Upper lobe of left lung (tissue), 4 donors: Measurements from ENCODE around the gene NSMCE1.

Source experiments
- EP300 ChIP-seq, 4 donors: sonication (generic); formaldehyde crosslinking; IDR thresholded peaks; one replicate each; pipeline ENCODE4 v1.5.1; 2017; ENCODE audit warnings: antibody characterized with exemption in 4 of 4, control low read depth in 2 of 4
- POLR2A ChIP-seq, 4 donors: fragments of 450-650 bp; IDR thresholded peaks; one replicate each; pipeline ENCODE4 v1.5.1; 2016 to 2017; ENCODE audit warnings: antibody characterized with exemption in 4 of 4, mild to moderate bottlenecking in 2 of 4
- TF ChIP-seq, protein P1 (sequence below), 6 experiments: fragments of 450-650 bp in 4 of 6; fragments of 200-600 bp in 2 of 6; sonication (generic) in 2 of 6; IDR thresholded peaks; one replicate each; pipeline ENCODE4 v1.5.1; 2016 to 2019; ENCODE audit warnings: antibody characterized with exemption in 6 of 6

- TF ChIP-seq, protein P1, sequence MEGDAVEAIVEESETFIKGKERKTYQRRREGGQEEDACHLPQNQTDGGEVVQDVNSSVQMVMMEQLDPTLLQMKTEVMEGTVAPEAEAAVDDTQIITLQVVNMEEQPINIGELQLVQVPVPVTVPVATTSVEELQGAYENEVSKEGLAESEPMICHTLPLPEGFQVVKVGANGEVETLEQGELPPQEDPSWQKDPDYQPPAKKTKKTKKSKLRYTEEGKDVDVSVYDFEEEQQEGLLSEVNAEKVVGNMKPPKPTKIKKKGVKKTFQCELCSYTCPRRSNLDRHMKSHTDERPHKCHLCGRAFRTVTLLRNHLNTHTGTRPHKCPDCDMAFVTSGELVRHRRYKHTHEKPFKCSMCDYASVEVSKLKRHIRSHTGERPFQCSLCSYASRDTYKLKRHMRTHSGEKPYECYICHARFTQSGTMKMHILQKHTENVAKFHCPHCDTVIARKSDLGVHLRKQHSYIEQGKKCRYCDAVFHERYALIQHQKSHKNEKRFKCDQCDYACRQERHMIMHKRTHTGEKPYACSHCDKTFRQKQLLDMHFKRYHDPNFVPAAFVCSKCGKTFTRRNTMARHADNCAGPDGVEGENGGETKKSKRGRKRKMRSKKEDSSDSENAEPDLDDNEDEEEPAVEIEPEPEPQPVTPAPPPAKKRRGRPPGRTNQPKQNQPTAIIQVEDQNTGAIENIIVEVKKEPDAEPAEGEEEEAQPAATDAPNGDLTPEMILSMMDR (IDR thresholded peaks at IDR 0.05): no peak
- TF ChIP-seq POLR2A (IDR thresholded peaks at IDR 0.05) (no peak), EP300 (IDR thresholded peaks at IDR 0.05) (no peak)
Observed at GRCh38 chr16:27253526-27253930, 15.0 kb downstream of the NSMCE1 start.
